ENCODE results near the gene KIF3A.

The KIF3A gene

DNA sequence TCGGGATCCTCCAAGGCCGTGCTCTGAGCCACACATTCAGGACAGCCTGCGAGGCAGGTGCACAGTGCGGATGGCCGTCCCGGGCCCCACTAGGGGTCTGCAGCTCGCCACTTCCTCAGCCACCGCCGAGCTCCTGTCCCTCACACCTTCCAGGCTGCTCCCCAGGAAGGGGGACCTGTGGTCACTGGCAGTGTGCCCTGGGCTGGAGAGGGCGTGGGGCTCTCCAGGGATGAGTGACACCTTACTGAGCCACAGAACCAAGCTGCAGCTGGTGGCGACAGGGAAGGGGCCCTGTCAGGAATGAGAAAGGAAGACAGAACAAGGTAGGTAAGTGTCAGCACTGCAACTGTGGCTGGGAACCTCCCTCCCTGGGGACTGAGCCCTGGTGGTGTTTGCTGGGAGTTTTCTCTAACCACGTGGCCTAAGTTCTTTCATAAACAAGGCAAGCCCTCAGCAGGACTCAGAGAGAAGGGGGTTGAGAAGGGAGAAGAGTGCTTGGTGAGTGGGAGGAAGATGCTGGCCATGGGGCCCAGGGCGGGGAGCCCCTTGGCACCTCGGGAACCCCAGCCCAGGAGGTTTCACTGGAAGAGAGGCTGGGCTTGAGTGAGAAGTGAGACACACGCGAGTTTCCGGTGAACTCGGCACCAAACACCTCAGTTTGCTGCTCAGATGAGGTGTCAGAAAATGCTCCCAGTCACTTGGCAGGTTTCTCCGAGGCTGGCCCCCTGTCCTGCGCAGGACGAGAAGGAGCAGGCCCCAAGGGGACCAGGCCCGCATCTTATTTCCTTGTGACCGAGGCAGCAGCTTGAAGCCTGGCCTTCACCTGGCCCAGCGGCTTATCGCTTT is 74.2 kb downstream of the KIF3A start:
- H3K9me3 ChIP-seq (ENCODE audit: severe bottlenecking), result no peaks in the 10 kb centered on the region
- H3K4me3 ChIP-seq (ENCODE audit: low read depth, low read length), result no peak overlapping the region
- DNase-seq, result no peak
- TF ChIP-seq, protein P1, sequence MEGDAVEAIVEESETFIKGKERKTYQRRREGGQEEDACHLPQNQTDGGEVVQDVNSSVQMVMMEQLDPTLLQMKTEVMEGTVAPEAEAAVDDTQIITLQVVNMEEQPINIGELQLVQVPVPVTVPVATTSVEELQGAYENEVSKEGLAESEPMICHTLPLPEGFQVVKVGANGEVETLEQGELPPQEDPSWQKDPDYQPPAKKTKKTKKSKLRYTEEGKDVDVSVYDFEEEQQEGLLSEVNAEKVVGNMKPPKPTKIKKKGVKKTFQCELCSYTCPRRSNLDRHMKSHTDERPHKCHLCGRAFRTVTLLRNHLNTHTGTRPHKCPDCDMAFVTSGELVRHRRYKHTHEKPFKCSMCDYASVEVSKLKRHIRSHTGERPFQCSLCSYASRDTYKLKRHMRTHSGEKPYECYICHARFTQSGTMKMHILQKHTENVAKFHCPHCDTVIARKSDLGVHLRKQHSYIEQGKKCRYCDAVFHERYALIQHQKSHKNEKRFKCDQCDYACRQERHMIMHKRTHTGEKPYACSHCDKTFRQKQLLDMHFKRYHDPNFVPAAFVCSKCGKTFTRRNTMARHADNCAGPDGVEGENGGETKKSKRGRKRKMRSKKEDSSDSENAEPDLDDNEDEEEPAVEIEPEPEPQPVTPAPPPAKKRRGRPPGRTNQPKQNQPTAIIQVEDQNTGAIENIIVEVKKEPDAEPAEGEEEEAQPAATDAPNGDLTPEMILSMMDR (IDR thresholded peaks at IDR 0.05; ENCODE audit: low read depth, low read length), result no peak
- no peak overlapping the region for H3K27ac ChIP-seq
- no peaks in the 10 kb centered on the region for H3K36me3 ChIP-seq
- no peaks in the 10 kb centered on the region for H3K27me3 ChIP-seq (ENCODE audit: insufficient read depth, low read depth, severe bottlenecking)

DNA sequence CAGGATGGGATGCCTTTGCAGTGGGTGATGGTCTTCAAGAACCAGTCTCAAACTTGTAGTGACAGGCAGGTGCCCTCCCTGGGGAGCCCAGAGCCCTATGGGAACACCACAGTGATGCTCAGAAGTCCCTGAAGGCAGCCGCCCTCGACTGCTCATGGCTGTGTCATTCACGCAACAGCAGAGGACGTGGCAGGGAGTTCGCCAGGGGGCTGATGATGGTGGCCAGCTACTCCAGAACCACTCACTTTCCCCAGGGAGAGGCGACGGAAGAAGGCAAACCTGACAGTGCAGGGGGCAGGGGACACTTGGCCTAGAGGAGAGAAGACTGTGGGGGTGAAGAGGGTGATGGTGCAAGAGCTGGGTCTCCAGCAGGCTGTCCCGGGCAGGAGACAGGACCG is 75.3 kb downstream of the KIF3A start:
- H3K27me3 ChIP-seq (ENCODE audit: insufficient read depth, low read depth, severe bottlenecking), result no peaks in the 10 kb centered on the region
- no peak overlapping the region for H3K4me3 ChIP-seq (ENCODE audit: low read depth, low read length)
- no peak overlapping the region for H3K27ac ChIP-seq
- TF ChIP-seq, protein P1 (IDR thresholded peaks at IDR 0.05; ENCODE audit: low read depth, low read length), result no peak
- H3K9me3 ChIP-seq (ENCODE audit: severe bottlenecking), result no peaks in the 10 kb centered on the region
- DNase-seq, result no peak
- H3K36me3 ChIP-seq, result no peaks in the 10 kb centered on the region

DNA sequence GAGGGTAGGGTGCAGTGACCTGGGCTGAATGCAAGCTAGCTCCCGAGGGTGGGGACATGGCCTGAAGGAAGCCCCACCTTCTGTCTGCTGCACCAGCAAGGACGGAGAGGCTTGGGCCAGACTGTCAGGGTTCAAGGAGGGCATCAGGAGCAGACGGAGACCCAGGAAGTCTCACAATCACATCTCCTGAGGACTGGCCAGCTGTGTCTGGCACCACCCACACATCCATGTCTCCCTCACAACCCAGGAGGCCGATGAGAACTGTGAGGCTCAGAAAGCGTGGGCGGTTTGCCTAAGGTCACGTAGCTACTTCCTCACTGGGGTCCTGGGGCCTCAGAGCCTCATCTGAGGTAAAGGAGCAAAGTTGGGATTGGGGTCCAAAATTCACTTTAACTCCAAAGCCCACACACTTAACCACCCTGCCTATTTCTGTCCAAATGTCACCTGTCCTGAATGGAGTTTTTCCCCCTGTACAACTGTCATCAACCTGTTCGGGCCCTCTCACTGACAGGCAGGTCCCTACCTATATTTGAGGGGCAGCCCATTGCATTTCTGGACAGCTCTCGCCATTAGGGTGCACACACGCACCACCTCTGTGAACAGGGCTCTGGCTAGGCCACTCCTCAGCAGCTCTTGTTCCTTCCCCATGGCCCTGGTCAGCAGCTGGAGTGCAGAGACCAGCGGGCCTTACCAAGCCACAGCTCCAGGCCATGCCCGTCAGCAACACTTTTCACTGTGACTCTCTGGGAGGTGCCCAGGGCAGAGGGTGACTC is 75.9 kb downstream of the KIF3A start:
- DNase-seq, result no peak
- no peak overlapping the region for H3K27ac ChIP-seq

DNA sequence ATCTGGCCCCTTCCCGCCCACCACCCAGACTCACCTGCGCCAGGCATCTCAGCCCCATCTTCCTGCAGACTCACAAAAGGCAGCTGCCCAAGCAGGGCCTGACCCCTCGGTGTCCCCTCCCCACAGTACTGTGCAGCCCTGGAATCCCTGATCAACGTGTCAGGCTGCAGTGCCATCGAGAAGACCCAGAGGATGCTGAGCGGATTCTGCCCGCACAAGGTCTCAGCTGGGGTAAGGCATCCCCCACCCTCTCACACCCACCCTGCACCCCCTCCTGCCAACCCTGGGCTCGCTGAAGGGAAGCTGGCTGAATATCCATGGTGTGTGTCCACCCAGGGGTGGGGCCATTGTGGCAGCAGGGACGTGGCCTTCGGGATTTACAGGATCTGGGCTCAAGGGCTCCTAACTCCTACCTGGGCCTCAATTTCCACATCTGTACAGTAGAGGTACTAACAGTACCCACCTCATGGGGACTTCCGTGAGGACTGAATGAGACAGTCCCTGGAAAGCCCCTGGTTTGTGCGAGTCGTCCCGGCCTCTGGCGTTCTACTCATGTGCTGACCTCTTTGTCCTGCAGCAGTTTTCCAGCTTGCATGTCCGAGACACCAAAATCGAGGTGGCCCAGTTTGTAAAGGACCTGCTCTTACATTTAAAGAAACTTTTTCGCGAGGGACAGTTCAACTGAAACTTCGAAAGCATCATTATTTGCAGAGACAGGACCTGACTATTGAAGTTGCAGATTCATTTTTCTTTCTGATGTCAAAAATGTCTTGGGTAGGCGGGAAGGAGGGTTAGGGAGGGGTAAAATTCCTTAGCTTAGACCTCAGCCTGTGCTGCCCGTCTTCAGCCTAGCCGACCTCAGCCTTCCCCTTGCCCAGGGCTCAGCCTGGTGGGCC is 77.5 kb downstream of the KIF3A start:
- Histone ChIP-seq H3K27ac (no peak overlapping the region), H3K4me3 (ENCODE audit: low read depth, low read length) (no peak overlapping the region), H3K9me3 (ENCODE audit: severe bottlenecking) (no peaks in the 10 kb centered on the region), H3K27me3 (ENCODE audit: insufficient read depth, low read depth, severe bottlenecking) (no peaks in the 10 kb centered on the region), H3K36me3 (no peaks in the 10 kb centered on the region)
- TF ChIP-seq, protein P1 (IDR thresholded peaks at IDR 0.05; ENCODE audit: low read depth, low read length), result no peak
- DNase-seq, result no peak

More for the DNA sequence above, 75.9 kb downstream of the KIF3A start:
- TF ChIP-seq, protein P1 (IDR thresholded peaks at IDR 0.05; ENCODE audit: low read depth, low read length), result 0 out of 2 replicates have a peak, but pooled peaks have one; percentile 8
- Histone ChIP-seq H3K36me3 (no peaks in the 10 kb centered on the region), H3K9me3 (ENCODE audit: severe bottlenecking) (no peaks in the 10 kb centered on the region), H3K4me3 (ENCODE audit: low read depth, low read length) (no peak overlapping the region), H3K27me3 (ENCODE audit: insufficient read depth, low read depth, severe bottlenecking) (no peaks in the 10 kb centered on the region)

DNA sequence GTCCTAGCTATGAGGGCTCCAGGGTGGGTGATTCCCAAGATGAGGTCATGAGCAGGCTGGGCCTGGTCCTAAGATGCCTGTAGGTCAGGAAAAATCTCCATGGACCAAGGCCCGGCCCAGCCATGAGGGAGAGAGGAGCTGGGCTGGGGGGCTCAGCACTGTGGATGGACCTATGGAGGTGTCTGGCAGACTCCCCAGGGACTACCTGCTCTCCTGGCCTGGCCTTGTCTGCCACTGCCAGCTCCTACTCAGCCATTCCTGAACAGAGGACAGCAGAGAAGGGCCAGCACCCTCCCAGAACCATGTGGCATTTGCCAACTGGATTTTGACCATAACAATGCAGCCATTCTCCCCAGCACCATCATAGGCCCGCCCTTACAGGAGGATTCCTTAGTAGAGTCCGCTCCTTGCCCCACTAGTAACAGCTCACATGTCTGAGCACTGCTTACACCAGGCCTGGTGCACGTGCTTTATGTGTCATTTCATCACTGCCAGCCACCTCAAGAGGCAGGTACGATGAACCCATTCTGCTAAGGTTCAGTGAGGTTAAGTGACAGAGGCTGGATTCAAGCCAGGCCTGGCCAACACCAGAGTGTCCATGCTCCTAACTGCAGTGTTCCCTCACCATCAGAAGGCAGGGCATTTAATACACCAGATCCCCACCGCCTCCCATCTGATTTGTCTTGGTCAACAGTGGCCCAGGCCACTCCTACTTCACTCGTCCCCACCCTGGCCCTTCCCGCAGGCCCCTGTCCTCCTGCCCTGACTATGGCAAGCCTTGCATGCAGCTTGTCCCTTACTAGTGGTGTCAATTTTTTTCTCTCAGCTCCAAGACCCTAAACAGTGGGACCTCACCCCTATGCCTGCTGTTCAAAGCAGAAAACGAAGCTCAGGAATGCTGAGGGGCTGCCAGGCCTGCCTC is 78.7 kb downstream of the KIF3A start:
- DNase-seq, result no peak
- no peak overlapping the region for H3K27ac ChIP-seq
- no peaks in the 10 kb centered on the region for H3K9me3 ChIP-seq (ENCODE audit: severe bottlenecking)
- H3K27me3 ChIP-seq (ENCODE audit: insufficient read depth, low read depth, severe bottlenecking), result no peaks in the 10 kb centered on the region
- H3K4me3 ChIP-seq (ENCODE audit: low read depth, low read length), result no peak overlapping the region
- TF ChIP-seq, protein P1 (IDR thresholded peaks at IDR 0.05; ENCODE audit: low read depth, low read length), result no peak
- no peaks in the 10 kb centered on the region for H3K36me3 ChIP-seq
